Endodermal cell (in vitro differentiated cells): ENCODE measurements around the gene RETREG2. TPM values are rescaled to one million over a fixed set of nuclear protein-coding genes. Genes with fewer than 3 reads are reported as not detected.

Source experiments
- DNase-seq: peaks from one replicate; pipeline ENCODE4 v3.0.0-alpha.2; 2017
- H3K27ac ChIP-seq: 2 replicates; pipeline ENCODE4 v1.5.1; 2013; ENCODE audit warnings: mild to moderate bottlenecking, low read depth, low read length, moderate library complexity
- H3K27me3 ChIP-seq: 2 replicates; pipeline ENCODE4 v1.6.1; 2013; ENCODE audit warnings: mild to moderate bottlenecking, low read length, moderate library complexity; ENCODE audit not compliant: insufficient read depth, control insufficient read depth, poor library complexity, severe bottlenecking
- H3K36me3 ChIP-seq: 2 replicates; pipeline ENCODE4 v1.7.0; 2013; ENCODE audit warnings: mild to moderate bottlenecking, low read length, moderate library complexity; ENCODE audit not compliant: control insufficient read depth, insufficient read depth
- H3K4me1 ChIP-seq: one replicate; pipeline ENCODE4 v1.7.0; 2013; ENCODE audit warnings: low read length; ENCODE audit not compliant: control insufficient read depth, insufficient read depth
- H3K4me3 ChIP-seq: 2 replicates; pipeline ENCODE4 v1.5.1; 2013; ENCODE audit warnings: mild to moderate bottlenecking, low read length, moderate library complexity
- H3K9ac ChIP-seq: 2 replicates; pipeline ENCODE4 v1.6.1; 2013; ENCODE audit warnings: mild to moderate bottlenecking, low read length, moderate library complexity; ENCODE audit not compliant: poor library complexity, severe bottlenecking; ENCODE audit errors: extremely low read depth
- H3K9me3 ChIP-seq: 2 replicates; pipeline ENCODE4 v1.6.1; 2013; ENCODE audit warnings: mild to moderate bottlenecking, low read length, moderate library complexity; ENCODE audit not compliant: control insufficient read depth
- H3K27ac Mint-ChIP-seq: 2 replicates; pipeline ENCODE4 v1.8.0; 2020; ENCODE audit warnings: mixed read lengths
- H3K27me3 Mint-ChIP-seq: 2 replicates; pipeline ENCODE4 v1.8.0; 2021; ENCODE audit warnings: mild to moderate bottlenecking, mixed read lengths; ENCODE audit not compliant: insufficient read depth
- H3K36me3 Mint-ChIP-seq: 2 replicates; pipeline ENCODE4 v1.8.0; 2020; ENCODE audit warnings: low read depth, mixed read lengths
- H3K4me1 Mint-ChIP-seq: 2 replicates; pipeline ENCODE4 v1.8.0; 2020; ENCODE audit warnings: mixed read lengths
- H3K4me3 Mint-ChIP-seq: 2 replicates; pipeline ENCODE4 v1.8.0; 2020; ENCODE audit warnings: mild to moderate bottlenecking, moderate library complexity, mixed read lengths
- H3K9me3 Mint-ChIP-seq: 2 replicates; pipeline ENCODE4 v1.8.0; 2020; ENCODE audit warnings: mild to moderate bottlenecking, mixed read lengths
- WGBS, 2 experiments: methylation state at CpG; one replicate each; pipeline versions ENCODE4 v1.1.5 to v1.1.7; 2013; ENCODE audit warnings: missing lambda C conversion rate in 2 of 2, mixed read lengths in 1 of 2; ENCODE audit not compliant: insufficient coverage in 1 of 2, insufficient read length in 1 of 2; 5-methylcytosine and 5-hydroxymethylcytosine counted together
- long read RNA-seq, 4 experiments: library from polyadenylated mRNA in 2 of 4; library from RNA in 1 of 4; library from capped mRNA in 1 of 4; stranded (forward) in 3 of 4; unstranded in 1 of 4; transcript quantifications; one replicate each; pipeline ENCODE4 v2.0.0, GENCODE V29; 2020 to 2021; ENCODE audit warnings: inconsistent platforms in 1 of 4
- polyA plus RNA-seq, 2 experiments: library from polyadenylated mRNA; stranded (reverse); fragments of 50-300 nt; gene quantifications; one replicate each; pipeline ENCODE4 v1.2.3, GENCODE V29; 2013
- total RNA-seq, 2 donors: library from RNA; stranded (reverse); fragmentation: NEBNext Ultra II Directional in 1 of 2; extraction: Animal tissue kit (Norgen Biotek cat#: 25700) in 1 of 2; gene quantifications; 2 replicates in 1 of 2; 3 replicates in 1 of 2; pipeline ENCODE4 v1.2.1, GENCODE V29; 2021
- TF ChIP-seq, protein P1 (sequence below): fragments of 200-600 bp; sonication (generic); conservative IDR thresholded peaks from 2 replicates; pipeline ENCODE4 v1.5.0; 2021; ENCODE audit warnings: antibody characterized with exemption, mild to moderate bottlenecking

Gene RETREG2, protein sequence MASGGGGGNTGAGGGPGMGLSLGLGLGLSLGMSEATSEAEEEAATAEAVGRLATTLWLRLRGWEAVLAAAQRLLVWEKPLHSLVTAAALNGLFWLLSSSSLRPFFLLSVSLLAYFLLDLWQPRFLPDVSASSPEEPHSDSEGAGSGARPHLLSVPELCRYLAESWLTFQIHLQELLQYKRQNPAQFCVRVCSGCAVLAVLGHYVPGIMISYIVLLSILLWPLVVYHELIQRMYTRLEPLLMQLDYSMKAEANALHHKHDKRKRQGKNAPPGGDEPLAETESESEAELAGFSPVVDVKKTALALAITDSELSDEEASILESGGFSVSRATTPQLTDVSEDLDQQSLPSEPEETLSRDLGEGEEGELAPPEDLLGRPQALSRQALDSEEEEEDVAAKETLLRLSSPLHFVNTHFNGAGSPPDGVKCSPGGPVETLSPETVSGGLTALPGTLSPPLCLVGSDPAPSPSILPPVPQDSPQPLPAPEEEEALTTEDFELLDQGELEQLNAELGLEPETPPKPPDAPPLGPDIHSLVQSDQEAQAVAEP
- total RNA-seq: 10 to 100 TPM; 67.0 to 73.4 TPM
- polyA plus RNA-seq (2013, experiment 1 of 2): 71.3 TPM
- polyA plus RNA-seq (2013, experiment 2 of 2): 63.5 TPM
- long read RNA-seq, experiment 1, full-length matches to known transcripts: 3 of 21 reads
- long read RNA-seq, experiment 1, partial matches to known transcripts: 12 of 21 reads
- long read RNA-seq, experiment 1, other reads (novel, unspliced or antisense): 6 of 21 reads
- long read RNA-seq, experiment 2, full-length matches to known transcripts: 53 of 70 reads
- long read RNA-seq, experiment 2, partial matches to known transcripts: 2 of 70 reads
- long read RNA-seq, experiment 2, other reads (novel, unspliced or antisense): 15 of 70 reads
- long read RNA-seq, experiment 3, full-length matches to known transcripts: 2 of 9 reads
- long read RNA-seq, experiment 3, partial matches to known transcripts: 0 of 9 reads
- long read RNA-seq, experiment 3, other reads (novel, unspliced or antisense): 7 of 9 reads
- long read RNA-seq, experiment 4, partial matches to known transcripts: 2 of 2 reads
- long read RNA-seq, experiment 4, other reads (novel, unspliced or antisense): 0 of 2 reads

DNA sequence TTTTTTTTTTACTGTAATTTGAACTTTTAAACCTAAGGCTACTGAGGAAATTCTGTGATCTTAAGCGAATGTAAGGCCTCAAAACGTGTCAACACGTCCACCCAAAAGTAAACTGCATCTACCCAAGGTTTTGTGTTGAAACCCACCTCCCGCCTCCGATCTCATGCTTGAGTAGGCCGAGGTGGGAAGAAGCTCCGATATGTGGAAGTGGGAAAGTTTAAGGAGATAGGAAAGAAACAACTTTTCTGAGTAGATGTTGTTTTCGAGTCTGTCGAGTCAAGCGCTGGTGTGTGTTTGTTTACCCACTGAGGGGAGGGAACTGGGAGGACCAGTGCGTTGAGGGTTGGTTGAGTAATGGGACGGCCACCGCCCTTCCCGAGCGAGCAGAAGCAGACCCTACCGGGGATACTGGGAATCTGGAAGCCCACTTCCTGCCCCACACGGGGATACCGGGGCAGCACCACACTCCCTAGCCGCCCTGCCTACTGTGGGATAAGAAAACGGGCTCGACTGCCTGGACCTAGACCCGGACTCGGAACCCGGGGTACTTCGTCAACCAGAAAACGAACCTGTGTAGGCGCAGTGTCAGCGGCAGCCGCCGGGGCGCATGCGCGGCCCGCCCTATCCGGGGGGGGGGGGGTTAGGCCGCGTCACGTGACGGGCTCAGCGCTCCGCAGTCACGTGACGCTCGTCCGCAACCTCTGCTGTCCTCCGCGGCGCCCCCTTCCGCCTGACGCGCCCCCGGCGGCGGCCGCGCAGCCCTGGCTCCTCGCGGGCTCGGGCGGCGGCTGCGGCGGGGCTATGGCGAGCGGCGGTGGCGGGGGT lies at the start of gene RETREG2:
Gene RETREG2, plus strand, starts transcription at position 724 of the 825 bp plus-strand sequence. Its CDS starts 78 bp downstream, at position 802.
- WGBS, 2 experiments: 0 to 1% methylated on average over 31 to 67 of the region's 67 CpGs

DNA sequence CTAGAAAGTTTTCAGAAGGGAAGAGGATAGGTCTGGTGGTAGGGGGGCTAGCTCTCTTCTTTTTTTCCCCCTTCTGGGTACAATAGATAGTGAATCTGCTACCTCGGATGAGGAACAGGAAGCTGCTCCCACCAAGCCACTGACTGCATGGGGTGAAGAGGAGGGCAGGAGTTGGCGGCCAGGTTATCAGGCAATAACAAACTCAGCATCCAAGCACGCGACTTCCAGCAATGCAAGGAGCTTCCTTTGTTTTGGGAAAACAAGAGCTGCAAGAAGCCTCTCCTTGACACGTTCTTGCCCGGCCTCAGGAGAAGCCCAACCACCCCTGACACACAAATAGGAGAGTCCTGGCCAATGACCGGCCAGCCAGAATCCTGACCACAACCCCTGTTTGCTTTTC lies 49.7 kb upstream of the RETREG2 start:
- no peaks in the 10 kb centered on the region for H3K27me3 ChIP-seq
- Mint-ChIP-seq H3K27me3 (no peaks in the 10 kb centered on the region), H3K36me3 (no peaks in the 10 kb centered on the region), H3K27ac (peak overlapping the region; percentile 61), H3K4me3 (no peak overlapping the region), H3K4me1 (peaks cover 66% of the 10 kb centered on the region), H3K9me3 (no peaks in the 10 kb centered on the region)
- DNase-seq: peak; percentile 51
- no peaks in the 10 kb centered on the region for H3K36me3 ChIP-seq
- no peak overlapping the region for H3K4me3 ChIP-seq
- peaks cover 36% of the 10 kb centered on the region for H3K4me1 ChIP-seq
- no peak overlapping the region for H3K9ac ChIP-seq
- H3K9me3 ChIP-seq: no peaks in the 10 kb centered on the region
- H3K27ac ChIP-seq: no peak overlapping the region
- TF ChIP-seq, protein P1, sequence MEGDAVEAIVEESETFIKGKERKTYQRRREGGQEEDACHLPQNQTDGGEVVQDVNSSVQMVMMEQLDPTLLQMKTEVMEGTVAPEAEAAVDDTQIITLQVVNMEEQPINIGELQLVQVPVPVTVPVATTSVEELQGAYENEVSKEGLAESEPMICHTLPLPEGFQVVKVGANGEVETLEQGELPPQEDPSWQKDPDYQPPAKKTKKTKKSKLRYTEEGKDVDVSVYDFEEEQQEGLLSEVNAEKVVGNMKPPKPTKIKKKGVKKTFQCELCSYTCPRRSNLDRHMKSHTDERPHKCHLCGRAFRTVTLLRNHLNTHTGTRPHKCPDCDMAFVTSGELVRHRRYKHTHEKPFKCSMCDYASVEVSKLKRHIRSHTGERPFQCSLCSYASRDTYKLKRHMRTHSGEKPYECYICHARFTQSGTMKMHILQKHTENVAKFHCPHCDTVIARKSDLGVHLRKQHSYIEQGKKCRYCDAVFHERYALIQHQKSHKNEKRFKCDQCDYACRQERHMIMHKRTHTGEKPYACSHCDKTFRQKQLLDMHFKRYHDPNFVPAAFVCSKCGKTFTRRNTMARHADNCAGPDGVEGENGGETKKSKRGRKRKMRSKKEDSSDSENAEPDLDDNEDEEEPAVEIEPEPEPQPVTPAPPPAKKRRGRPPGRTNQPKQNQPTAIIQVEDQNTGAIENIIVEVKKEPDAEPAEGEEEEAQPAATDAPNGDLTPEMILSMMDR: no peak
- 72 to 77% methylated on average over 5 to 7 of the region's 7 CpGs for WGBS, 2 experiments

More for the DNA sequence above, at the start of gene RETREG2:
- Histone ChIP-seq H3K27me3 (no peaks in the 10 kb centered on the region), H3K9me3 (no peaks in the 10 kb centered on the region), H3K4me1 (no peaks in the 10 kb centered on the region), H3K4me3 (peak within 1 kb of the TSS; percentile 96), H3K27ac (peak within 1 kb of the TSS; percentile 78), H3K36me3 (peaks cover 55% of the 10 kb centered on the region), H3K9ac (peak within 1 kb of the TSS; percentile 63)
- TF ChIP-seq, protein P1: peak; percentile 62
- no peaks in the 10 kb centered on the region for H3K27me3 Mint-ChIP-seq
- DNase-seq: peak; percentile 95
- peaks cover 31% of the 10 kb centered on the region for H3K36me3 Mint-ChIP-seq
- H3K27ac Mint-ChIP-seq: peak within 1 kb of the TSS; percentile 95
- H3K4me1 Mint-ChIP-seq: peaks cover 19% of the 10 kb centered on the region
- H3K4me3 Mint-ChIP-seq: peak within 1 kb of the TSS; percentile 76
- H3K9me3 Mint-ChIP-seq: no peaks in the 10 kb centered on the region
